K562 (cell line): ENCODE measurements around the gene GCGR. TPM values are rescaled to one million over a fixed set of nuclear protein-coding genes. Genes with fewer than 3 reads are reported as not detected.

ENCODE experiments used
- ARID3A ChIP-seq: IDR thresholded peaks from 2 replicates; pipeline ENCODE4 v1.6.1; 2012; ENCODE audit warnings: low read depth, low read length, improper control_type of control experiment, borderline replicate concordance
- MLLT1 ChIP-seq, 2 experiments: fragments of 450-650 bp; IDR thresholded peaks; 2 replicates each; pipeline ENCODE4 v1.6.1; 2016
- NONO ChIP-seq, 2 experiments: fragments of 200-400 bp in 1 of 2; fragments of 450-650 bp in 1 of 2; formaldehyde crosslinking in 1 of 2; IDR thresholded peaks; 2 replicates each; pipeline ENCODE4 v1.6.1; 2017; ENCODE audit warnings: low read depth in 2 of 2, mild to moderate bottlenecking in 2 of 2, moderate library complexity in 2 of 2, low read length in 1 of 2
- OTX1 ChIP-seq: fragments of 450-650 bp; formaldehyde crosslinking; IDR thresholded peaks from 2 replicates; pipeline ENCODE4 v1.4.0; 2022; ENCODE audit warnings: mild to moderate bottlenecking
- PML ChIP-seq: IDR thresholded peaks from 2 replicates; pipeline ENCODE4 v1.6.1; 2012; ENCODE audit warnings: low read length, inconsistent platforms
- SFPQ ChIP-seq: fragments of 200-400 bp; formaldehyde crosslinking; IDR thresholded peaks from 2 replicates; pipeline ENCODE4 v1.6.1; 2017; ENCODE audit warnings: mild to moderate bottlenecking, low read depth, low read length, moderate library complexity
- SMARCC2 ChIP-seq: fragments of 450-650 bp; IDR thresholded peaks from 2 replicates; pipeline ENCODE4 v1.6.1; 2017; ENCODE audit warnings: antibody characterized with exemption, moderate library complexity, mild to moderate bottlenecking, low read depth
- ZBTB40 ChIP-seq, 2 experiments: fragments of 450-650 bp in 1 of 2; sonication (generic) in 1 of 2; formaldehyde crosslinking in 1 of 2; IDR thresholded peaks; 2 replicates each; pipeline versions ENCODE4 v1.7.1 to v1.9.0; 2016 to 2022; ENCODE audit warnings: inconsistent platforms in 1 of 2, mild to moderate bottlenecking in 1 of 2, missing genetic modification reagents in 1 of 2
- ZNF436 ChIP-seq: fragments of 250-450, 450-650 bp; sonication (Bioruptor Pico); formaldehyde crosslinking; IDR thresholded peaks from 2 replicates; pipeline ENCODE4 v1.7.0; 2020; ENCODE audit warnings: mild to moderate bottlenecking
- ZNF695 ChIP-seq: fragments of 450-650 bp; formaldehyde crosslinking; IDR thresholded peaks from 2 replicates; pipeline ENCODE4 v1.4.0; 2020; ENCODE audit warnings: mild to moderate bottlenecking, moderate library complexity
- ZNF830 ChIP-seq: fragments of 250-450 bp; sonication (Bioruptor Pico); IDR thresholded peaks from 2 replicates; pipeline ENCODE4 v1.5.0; 2021; ENCODE audit warnings: mild to moderate bottlenecking
- polyA plus RNA-seq, 8 experiments: library from polyadenylated mRNA; depleted of rRNA in 4 of 8; stranded (reverse) in 5 of 8; unstranded in 3 of 8; fragments of >200 nt; fragmentation: Nextera tagmentation in 2 of 8; fragmentation: Illumina TruSeq in 1 of 8; extraction: Ambion mirVana in 2 of 8; extraction: Trizol in 1 of 8; gene quantifications; 2 replicates each; pipeline versions ENCODE4 v1.2.1 to v1.2.3, GENCODE V29; 2011 to 2014; ENCODE audit warnings: inconsistent platforms in 1 of 8, missing spikeins in 1 of 8
- total RNA-seq, 7 experiments: library from RNA; depleted of rRNA in 6 of 7; stranded (reverse); fragments of >200 nt in 6 of 7; fragmentation: Illumina TruSeq in 2 of 7; extraction: Trizol in 2 of 7; gene quantifications; 2 replicates each; pipeline versions ENCODE4 v1.2.1 to v1.2.3, GENCODE V29; 2011 to 2021; ENCODE audit warnings: low replicate concordance in 1 of 7

The GCGR gene
- total and polyA plus RNA-seq, 9 of the 15 experiments (the other 6 are each of a cell fraction or from before 2014, with no cell fraction given), result not detected

GRCh38 chr17:81860756-81861568 lies 57.0 kb downstream of the GCGR start (continued):
- TF ChIP-seq MLLT1 (IDR thresholded peaks at IDR 0.05), result peak in 1 of 2 experiments; percentile 100; a peak in 3 of 4 replicates
- TF ChIP-seq ZNF830 (CRISPR knock-in tag), result no peak
- TF ChIP-seq ZNF436, result no peak
- no peak for TF ChIP-seq ZNF695
- TF ChIP-seq NONO (IDR thresholded peaks at IDR 0.05; ENCODE audit: low read depth in 2 of 2, low read length in 1 of 2), result no peak
- no peak for TF ChIP-seq SMARCC2
- no peak for TF ChIP-seq ARID3A
- no peak for TF ChIP-seq SFPQ
- peak; percentile 79; the same call in 1 of the 2 replicates for TF ChIP-seq PML
- TF ChIP-seq OTX1 (CRISPR knock-in tag), result peak; percentile 99
- peak; percentile 99 for TF ChIP-seq ZBTB40 (IDR thresholded peaks at IDR 0.05)
- TF ChIP-seq ZBTB40 (CRISPR knock-in tag; IDR thresholded peaks at IDR 0.05), result no peak
